SU-DHL-6 (cell line): Measurements from ENCODE around the gene SYPL1.
A peak's percentile ranks its signal among the peaks of the same experiment; 100 is the strongest.

Source experiments
- H2AFZ ChIP-seq: fragments of 200-600 bp; sonication (generic); 2 replicates; pipeline ENCODE4 v1.6.1; 2014; ENCODE audit warnings: low read depth, mild to moderate bottlenecking, moderate library complexity, mixed read lengths, antibody characterized with exemption, low read length; ENCODE audit not compliant: severe bottlenecking
- H3F3A ChIP-seq: fragments of 200-600 bp; shearing (Covaris generic); 2 replicates; pipeline ENCODE4 v1.6.0; 2016; ENCODE audit warnings: antibody characterized with exemption, mild to moderate bottlenecking; ENCODE audit not compliant: insufficient read depth
- H3K27ac ChIP-seq: fragments of 200-600 bp; sonication (generic); 2 replicates; pipeline ENCODE4 v1.5.1; 2016; ENCODE audit warnings: low read depth, mild to moderate bottlenecking, low read length, moderate library complexity, mixed read lengths
- H3K27me3 ChIP-seq: fragments of 200-600 bp; sonication (generic), shearing (Covaris generic); 2 replicates; pipeline ENCODE4 v1.6.0; 2014; ENCODE audit warnings: mild to moderate bottlenecking, low read length
- H3K36me3 ChIP-seq: fragments of 200-600 bp; sonication (generic); 2 replicates; pipeline ENCODE4 v1.6.1; 2014; ENCODE audit warnings: mild to moderate bottlenecking, low read length, mixed read lengths
- H3K4me2 ChIP-seq: fragments of 300-600, 200-600 bp; shearing (Covaris generic), sonication (generic); 2 replicates; pipeline ENCODE4 v1.6.0; 2014; ENCODE audit warnings: low read length, low read depth, mild to moderate bottlenecking; ENCODE audit not compliant: poor library complexity, severe bottlenecking
- H3K4me3 ChIP-seq: fragments of 200-600 bp; sonication (generic); 2 replicates; pipeline ENCODE4 v1.5.1; 2014; ENCODE audit warnings: antibody characterized with exemption, low read length, mild to moderate bottlenecking, mixed read lengths; ENCODE audit not compliant: insufficient read depth, poor library complexity, severe bottlenecking
- H3K79me2 ChIP-seq: fragments of 200-600 bp; sonication (generic); 2 replicates; pipeline ENCODE4 v1.6.1; 2014; ENCODE audit warnings: mild to moderate bottlenecking, low read length, moderate library complexity; ENCODE audit not compliant: insufficient read depth
- H3K9ac ChIP-seq: fragments of 200-600 bp; sonication (generic); 2 replicates; pipeline ENCODE4 v1.7.0; 2014; ENCODE audit warnings: mild to moderate bottlenecking, low read length
- H3K9me2 ChIP-seq: fragments of 200-600 bp; sonication (generic); replicated peaks from 2 replicates; pipeline ENCODE4 v1.6.1; 2014; ENCODE audit warnings: low read length; ENCODE audit not compliant: insufficient read depth
- H3K9me3 ChIP-seq: fragments of 200-600 bp; sonication (generic); 2 replicates; pipeline ENCODE4 v1.6.1; 2014; ENCODE audit warnings: low read length, mixed read lengths; ENCODE audit not compliant: insufficient read depth
- H4K20me1 ChIP-seq: fragments of 200-600 bp; sonication (generic); 2 replicates; pipeline ENCODE4 v1.6.1; 2014; ENCODE audit warnings: low read depth, mild to moderate bottlenecking, antibody characterized with exemption, low read length, moderate library complexity, mixed read lengths
- EZH2phosphoT487 ChIP-seq: fragments of 200-600 bp; sonication (generic), shearing (Covaris generic); conservative IDR thresholded peaks from 2 replicates; pipeline ENCODE4 v1.6.1; 2018; ENCODE audit warnings: mild to moderate bottlenecking, antibody characterized with exemption, low read length, moderate library complexity, mixed read lengths
- TF ChIP-seq, protein P1 (sequence below): fragments of 200-600 bp; sonication (generic); IDR thresholded peaks from one replicate; pipeline ENCODE4 v1.5.1; 2017; ENCODE audit warnings: antibody characterized with exemption, mild to moderate bottlenecking, low read length, moderate library complexity; ENCODE audit not compliant: insufficient read depth, poor library complexity, severe bottlenecking

The SYPL1 gene

DNA sequence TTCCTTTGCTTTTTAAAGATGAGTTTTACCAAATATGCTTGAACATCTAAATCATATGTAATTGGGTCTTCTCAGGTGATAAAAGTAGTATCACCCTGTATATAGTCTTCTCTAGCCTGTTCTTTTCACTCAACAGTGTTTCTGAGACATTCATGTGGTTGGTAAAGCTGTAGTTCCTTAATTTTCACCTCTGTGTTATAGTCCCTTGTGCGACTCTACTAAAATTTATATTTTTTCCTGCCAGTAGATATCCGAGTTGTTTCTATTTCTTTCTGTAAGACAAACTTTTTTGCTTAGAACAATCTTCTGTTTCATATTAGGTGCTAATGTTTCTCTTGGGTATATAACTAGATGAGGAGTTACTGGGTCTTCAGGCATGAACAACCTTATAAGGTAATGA, 35.6 kb downstream of the SYPL1 start:
- Histone ChIP-seq H3K4me3 (peak overlapping the region; percentile 18), H3K9ac (peak overlapping the region; percentile 71), H3K9me2 (no peaks in the 10 kb centered on the region), H3F3A (peaks cover 83% of the 10 kb centered on the region), H3K36me3 (no peaks in the 10 kb centered on the region), H3K79me2 (peaks cover 8% of the 10 kb centered on the region; the same call in 1 of the 2 replicates), H2AFZ (peak overlapping the region; percentile 13), H3K4me2 (peak overlapping the region; percentile 65), H3K27ac (peak overlapping the region; percentile 97), H4K20me1 (no peaks in the 10 kb centered on the region), H3K27me3 (no peaks in the 10 kb centered on the region), H3K9me3 (no peaks in the 10 kb centered on the region)
- TF ChIP-seq, protein P1, sequence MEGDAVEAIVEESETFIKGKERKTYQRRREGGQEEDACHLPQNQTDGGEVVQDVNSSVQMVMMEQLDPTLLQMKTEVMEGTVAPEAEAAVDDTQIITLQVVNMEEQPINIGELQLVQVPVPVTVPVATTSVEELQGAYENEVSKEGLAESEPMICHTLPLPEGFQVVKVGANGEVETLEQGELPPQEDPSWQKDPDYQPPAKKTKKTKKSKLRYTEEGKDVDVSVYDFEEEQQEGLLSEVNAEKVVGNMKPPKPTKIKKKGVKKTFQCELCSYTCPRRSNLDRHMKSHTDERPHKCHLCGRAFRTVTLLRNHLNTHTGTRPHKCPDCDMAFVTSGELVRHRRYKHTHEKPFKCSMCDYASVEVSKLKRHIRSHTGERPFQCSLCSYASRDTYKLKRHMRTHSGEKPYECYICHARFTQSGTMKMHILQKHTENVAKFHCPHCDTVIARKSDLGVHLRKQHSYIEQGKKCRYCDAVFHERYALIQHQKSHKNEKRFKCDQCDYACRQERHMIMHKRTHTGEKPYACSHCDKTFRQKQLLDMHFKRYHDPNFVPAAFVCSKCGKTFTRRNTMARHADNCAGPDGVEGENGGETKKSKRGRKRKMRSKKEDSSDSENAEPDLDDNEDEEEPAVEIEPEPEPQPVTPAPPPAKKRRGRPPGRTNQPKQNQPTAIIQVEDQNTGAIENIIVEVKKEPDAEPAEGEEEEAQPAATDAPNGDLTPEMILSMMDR = no peak
- TF ChIP-seq EZH2phosphoT487 = no peak

DNA sequence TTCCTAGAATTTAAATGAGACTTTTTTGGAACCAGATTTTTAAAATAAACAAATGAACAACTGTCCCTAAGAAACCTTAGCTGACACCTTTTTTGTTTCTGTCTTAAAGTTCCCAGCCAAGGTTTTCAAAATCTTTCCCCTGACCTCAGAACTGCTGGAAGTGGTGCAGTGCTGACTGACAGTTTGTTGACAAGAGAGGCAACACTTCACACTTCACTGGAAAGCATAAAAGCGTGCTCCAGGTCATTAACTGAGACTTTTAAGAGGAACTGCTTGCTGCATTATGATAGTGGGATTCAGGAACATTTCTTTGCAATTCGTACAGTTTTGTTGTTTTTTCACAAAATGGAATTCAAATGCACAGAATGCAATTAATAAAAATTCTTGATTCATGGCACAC, 36.2 kb downstream of the SYPL1 start:
- no peak for TF ChIP-seq EZH2phosphoT487
- TF ChIP-seq, protein P1 = no peak
- H3K27me3 ChIP-seq = no peaks in the 10 kb centered on the region
- H3F3A ChIP-seq = peaks cover 83% of the 10 kb centered on the region
- H3K36me3 ChIP-seq = no peaks in the 10 kb centered on the region
- no peak overlapping the region for H2AFZ ChIP-seq
- H3K9me2 ChIP-seq = no peaks in the 10 kb centered on the region
- H4K20me1 ChIP-seq = no peaks in the 10 kb centered on the region
- H3K79me2 ChIP-seq = peaks cover 8% of the 10 kb centered on the region; the same call in 1 of the 2 replicates
- H3K4me3 ChIP-seq = no peak overlapping the region
- peak overlapping the region; percentile 71 for H3K9ac ChIP-seq
- no peaks in the 10 kb centered on the region for H3K9me3 ChIP-seq
- peak overlapping the region; percentile 97 for H3K27ac ChIP-seq
- peak overlapping the region; percentile 65 for H3K4me2 ChIP-seq

DNA sequence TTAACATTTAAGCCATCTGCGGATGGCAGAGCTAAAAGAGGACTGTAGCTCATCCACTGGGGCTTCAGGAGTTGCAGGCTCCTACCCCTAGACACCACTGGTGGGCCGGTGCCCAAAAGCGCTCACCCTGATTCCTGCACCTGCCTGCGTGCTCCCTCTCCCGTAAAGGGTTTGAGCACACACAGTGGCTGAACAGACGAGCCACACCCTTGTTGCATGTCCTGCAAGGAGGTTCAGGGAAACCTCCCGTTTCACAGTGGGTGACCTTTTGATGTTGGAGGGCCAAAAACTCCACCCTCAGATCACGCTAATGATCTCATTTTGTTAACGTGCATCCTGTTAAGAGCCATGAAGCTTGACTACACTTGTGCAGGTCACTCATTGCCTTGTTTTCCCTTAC, 37.9 kb downstream of the SYPL1 start:
- peak overlapping the region; percentile 97 for H3K27ac ChIP-seq
- no peaks in the 10 kb centered on the region for H3K36me3 ChIP-seq
- no peak overlapping the region for H2AFZ ChIP-seq
- H3K9me3 ChIP-seq = no peaks in the 10 kb centered on the region
- H3F3A ChIP-seq = peaks cover 83% of the 10 kb centered on the region
- TF ChIP-seq, protein P1 = no peak
- TF ChIP-seq EZH2phosphoT487 = no peak
- H3K27me3 ChIP-seq = no peaks in the 10 kb centered on the region
- peak overlapping the region; percentile 71 for H3K9ac ChIP-seq
- H3K9me2 ChIP-seq = no peaks in the 10 kb centered on the region
- H4K20me1 ChIP-seq = no peaks in the 10 kb centered on the region
- H3K79me2 ChIP-seq = peaks cover 8% of the 10 kb centered on the region; the same call in 1 of the 2 replicates
- peak overlapping the region; percentile 65 for H3K4me2 ChIP-seq
- peak overlapping the region; percentile 30 for H3K4me3 ChIP-seq
